ENCODE data around the gene ELOA.
"Not testable (repeated sequence)": the region's sequence is repeated elsewhere in the genome, so short reads cannot be mapped to it uniquely, and the experiment has no call there.

DNA sequence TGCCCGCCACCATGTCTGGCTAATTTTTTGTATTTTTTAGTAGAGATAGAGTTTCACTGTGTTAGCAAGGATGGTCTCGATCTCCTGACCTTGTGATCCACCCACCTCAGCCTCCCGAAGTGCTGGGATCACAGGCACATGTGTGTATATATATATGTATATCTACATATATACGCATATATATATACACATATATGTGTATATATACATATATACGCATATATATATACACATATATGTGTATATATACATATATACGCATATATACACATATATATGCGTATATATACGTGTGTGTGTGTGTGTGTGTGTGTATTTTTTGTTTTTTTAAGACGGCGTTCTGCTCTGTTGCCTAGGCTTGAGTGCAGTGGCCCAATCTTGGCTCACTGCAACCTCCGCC is 39.9 kb downstream of the ELOA start:
- TF ChIP-seq, protein P1, sequence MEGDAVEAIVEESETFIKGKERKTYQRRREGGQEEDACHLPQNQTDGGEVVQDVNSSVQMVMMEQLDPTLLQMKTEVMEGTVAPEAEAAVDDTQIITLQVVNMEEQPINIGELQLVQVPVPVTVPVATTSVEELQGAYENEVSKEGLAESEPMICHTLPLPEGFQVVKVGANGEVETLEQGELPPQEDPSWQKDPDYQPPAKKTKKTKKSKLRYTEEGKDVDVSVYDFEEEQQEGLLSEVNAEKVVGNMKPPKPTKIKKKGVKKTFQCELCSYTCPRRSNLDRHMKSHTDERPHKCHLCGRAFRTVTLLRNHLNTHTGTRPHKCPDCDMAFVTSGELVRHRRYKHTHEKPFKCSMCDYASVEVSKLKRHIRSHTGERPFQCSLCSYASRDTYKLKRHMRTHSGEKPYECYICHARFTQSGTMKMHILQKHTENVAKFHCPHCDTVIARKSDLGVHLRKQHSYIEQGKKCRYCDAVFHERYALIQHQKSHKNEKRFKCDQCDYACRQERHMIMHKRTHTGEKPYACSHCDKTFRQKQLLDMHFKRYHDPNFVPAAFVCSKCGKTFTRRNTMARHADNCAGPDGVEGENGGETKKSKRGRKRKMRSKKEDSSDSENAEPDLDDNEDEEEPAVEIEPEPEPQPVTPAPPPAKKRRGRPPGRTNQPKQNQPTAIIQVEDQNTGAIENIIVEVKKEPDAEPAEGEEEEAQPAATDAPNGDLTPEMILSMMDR (IDR thresholded peaks at IDR 0.05) = not testable (repeated sequence)
- TF ChIP-seq POLR2A (IDR thresholded peaks at IDR 0.05) = not testable (repeated sequence)
